ENCODE results near the gene PREX1. TPM values are rescaled to one million over a fixed set of nuclear protein-coding genes. Genes with fewer than 3 reads are reported as not detected.
A peak's percentile ranks its signal among the peaks of the same experiment; 100 is the strongest.

Gene PREX1
- total RNA-seq, 1 experiment from 2014 or later: 9.5 TPM

DNA sequence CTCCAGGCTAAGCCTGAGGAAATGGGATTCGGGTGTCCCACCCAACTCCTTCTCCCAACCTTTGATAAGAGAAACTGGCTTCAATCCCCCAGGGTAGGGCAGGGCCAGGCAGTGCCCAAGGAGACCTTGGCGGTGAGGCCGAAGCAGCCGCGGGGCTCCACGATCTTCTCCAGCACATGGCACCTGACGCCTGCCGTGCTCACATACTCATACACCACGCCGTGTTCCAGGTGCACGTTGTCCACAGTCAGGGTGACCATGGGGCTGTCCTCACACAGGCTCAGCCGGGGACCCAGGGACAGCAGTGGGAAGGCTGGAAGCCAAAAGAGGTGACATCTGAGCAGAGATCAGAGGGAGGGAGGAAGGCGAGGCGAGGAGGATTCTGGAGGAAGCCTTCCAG, 176.5 kb downstream of the PREX1 start:
- H3K4me3 ChIP-seq (ENCODE audit: low read depth, low read length): no peak overlapping the region
- no peaks in the 10 kb centered on the region for H3K27me3 ChIP-seq (replicated peaks; ENCODE audit: control insufficient read depth, insufficient read depth, low read length)
- H3K36me3 ChIP-seq (ENCODE audit: control insufficient read depth, insufficient read depth, low read length): no peaks in the 10 kb centered on the region
- BruUV-seq (replicated peaks): no TSS peak
- DNase-seq: peak in 1 of 2 experiments; percentile 45
- no peak overlapping the region for H3K27ac Mint-ChIP-seq (ENCODE audit: unreplicated experiment)
- H3K27me3 Mint-ChIP-seq (ENCODE audit: insufficient read depth, unreplicated experiment): no peaks in the 10 kb centered on the region
- intact Hi-C loops (cut with micrococcal nuclease; ENCODE audit: unreplicated experiment): no loop called here
- ChIA-PET CTCF (no interaction called here), POLR2A (no interaction called here)
- H3K4me3 Mint-ChIP-seq (ENCODE audit: unreplicated experiment): no peak overlapping the region
- peaks cover 8% of the 10 kb centered on the region for H3K4me1 Mint-ChIP-seq (ENCODE audit: low read depth, unreplicated experiment)
- no peaks in the 10 kb centered on the region for H3K9me3 ChIP-seq
- peaks cover 9% of the 10 kb centered on the region; the same call in 1 of the 2 replicates for H3K4me1 ChIP-seq
- TF ChIP-seq, protein P1, sequence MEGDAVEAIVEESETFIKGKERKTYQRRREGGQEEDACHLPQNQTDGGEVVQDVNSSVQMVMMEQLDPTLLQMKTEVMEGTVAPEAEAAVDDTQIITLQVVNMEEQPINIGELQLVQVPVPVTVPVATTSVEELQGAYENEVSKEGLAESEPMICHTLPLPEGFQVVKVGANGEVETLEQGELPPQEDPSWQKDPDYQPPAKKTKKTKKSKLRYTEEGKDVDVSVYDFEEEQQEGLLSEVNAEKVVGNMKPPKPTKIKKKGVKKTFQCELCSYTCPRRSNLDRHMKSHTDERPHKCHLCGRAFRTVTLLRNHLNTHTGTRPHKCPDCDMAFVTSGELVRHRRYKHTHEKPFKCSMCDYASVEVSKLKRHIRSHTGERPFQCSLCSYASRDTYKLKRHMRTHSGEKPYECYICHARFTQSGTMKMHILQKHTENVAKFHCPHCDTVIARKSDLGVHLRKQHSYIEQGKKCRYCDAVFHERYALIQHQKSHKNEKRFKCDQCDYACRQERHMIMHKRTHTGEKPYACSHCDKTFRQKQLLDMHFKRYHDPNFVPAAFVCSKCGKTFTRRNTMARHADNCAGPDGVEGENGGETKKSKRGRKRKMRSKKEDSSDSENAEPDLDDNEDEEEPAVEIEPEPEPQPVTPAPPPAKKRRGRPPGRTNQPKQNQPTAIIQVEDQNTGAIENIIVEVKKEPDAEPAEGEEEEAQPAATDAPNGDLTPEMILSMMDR (IDR thresholded peaks at IDR 0.05; ENCODE audit: insufficient read depth in 1 of 2, low read depth in 1 of 2, low read length in 1 of 2, severe bottlenecking in 1 of 2, unreplicated experiment in 1 of 2): no peak
- no peaks in the 10 kb centered on the region for H3K9me3 Mint-ChIP-seq (ENCODE audit: unreplicated experiment)
- H3K36me3 Mint-ChIP-seq (ENCODE audit: insufficient read depth, unreplicated experiment): no peaks in the 10 kb centered on the region

DNA sequence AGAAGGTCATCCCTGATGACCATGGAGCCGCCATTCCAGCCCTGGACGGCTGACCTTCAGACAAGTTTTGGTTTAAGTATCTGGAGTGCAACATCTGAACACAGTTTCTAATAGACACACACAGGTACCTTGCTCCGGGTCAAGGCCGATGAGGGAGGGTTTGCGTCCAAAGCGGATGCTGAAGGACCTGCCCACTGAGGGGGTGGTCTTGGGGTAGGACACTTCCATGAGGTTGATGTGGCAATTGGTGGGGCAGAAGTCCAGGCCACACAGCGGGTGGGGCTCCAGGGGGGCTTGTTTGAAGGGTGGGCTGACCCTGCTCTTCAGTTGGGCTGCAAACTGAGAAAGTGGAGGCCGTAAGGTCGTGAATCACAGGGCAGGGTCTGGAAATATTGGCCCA, 177.9 kb downstream of the PREX1 start:
- no peaks in the 10 kb centered on the region for H3K27me3 Mint-ChIP-seq (ENCODE audit: insufficient read depth, unreplicated experiment)
- Histone ChIP-seq H3K9me3 (no peaks in the 10 kb centered on the region), H3K4me3 (ENCODE audit: low read depth, low read length) (no peak overlapping the region), H3K4me1 (peaks cover 9% of the 10 kb centered on the region; the same call in 1 of the 2 replicates), H3K27me3 (replicated peaks; ENCODE audit: control insufficient read depth, insufficient read depth, low read length) (no peaks in the 10 kb centered on the region), H3K36me3 (ENCODE audit: control insufficient read depth, insufficient read depth, low read length) (no peaks in the 10 kb centered on the region)
- TF ChIP-seq, protein P1 (IDR thresholded peaks at IDR 0.05; ENCODE audit: insufficient read depth in 1 of 2, low read depth in 1 of 2, low read length in 1 of 2, severe bottlenecking in 1 of 2, unreplicated experiment in 1 of 2): no peak
- POLR2A ChIA-PET: no interaction called here
- no TSS peak for BruUV-seq (replicated peaks)
- H3K36me3 Mint-ChIP-seq (ENCODE audit: insufficient read depth, unreplicated experiment): no peaks in the 10 kb centered on the region
- no peak overlapping the region for H3K4me3 Mint-ChIP-seq (ENCODE audit: unreplicated experiment)
- no peaks in the 10 kb centered on the region for H3K9me3 Mint-ChIP-seq (ENCODE audit: unreplicated experiment)
- CTCF ChIA-PET: interaction anchor here (4.0 kb wide), 1 partner anchor 8 kb away, joined by 39 read pairs; no protein-coding TSS in a partner anchor
- no peak for DNase-seq
- H3K27ac Mint-ChIP-seq (ENCODE audit: unreplicated experiment): no peak overlapping the region
- intact Hi-C loops (cut with micrococcal nuclease; ENCODE audit: unreplicated experiment): no loop called here
- peaks cover 8% of the 10 kb centered on the region for H3K4me1 Mint-ChIP-seq (ENCODE audit: low read depth, unreplicated experiment)

DNA sequence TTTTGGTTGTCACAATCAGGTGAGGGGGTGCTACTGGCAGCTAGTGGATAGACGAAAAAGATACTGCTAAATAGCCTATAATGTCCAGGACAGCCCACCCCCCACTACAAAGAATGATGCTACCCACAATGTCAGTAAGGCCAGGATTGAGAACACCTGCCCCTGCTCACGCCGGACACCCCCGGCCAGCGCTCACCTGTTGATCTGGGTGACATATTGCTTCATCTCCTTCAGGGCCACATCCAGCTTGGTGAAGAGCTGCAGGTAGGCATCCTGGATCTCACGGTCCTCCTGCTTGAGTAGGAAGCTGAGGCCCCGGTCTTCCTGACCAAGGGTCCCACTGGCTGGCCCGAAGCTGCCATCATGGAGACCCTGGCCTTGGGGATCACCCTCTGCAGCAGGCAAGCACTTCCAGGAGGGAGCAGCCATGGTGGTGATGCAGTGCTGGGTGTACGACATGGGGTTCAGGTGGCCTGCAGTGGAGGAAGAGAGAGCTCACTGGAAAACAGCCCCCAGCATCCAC, 178.6 kb downstream of the PREX1 start:
- no TSS peak for BruUV-seq (replicated peaks)
- ChIA-PET POLR2A (no interaction called here), CTCF (interaction anchor here (4.0 kb wide), 1 partner anchor 8 kb away, joined by 39 read pairs; no protein-coding TSS in a partner anchor)
- H3K27me3 Mint-ChIP-seq (ENCODE audit: insufficient read depth, unreplicated experiment): no peaks in the 10 kb centered on the region
- no peaks in the 10 kb centered on the region for H3K27me3 ChIP-seq (replicated peaks; ENCODE audit: control insufficient read depth, insufficient read depth, low read length)
- TF ChIP-seq, protein P1 (IDR thresholded peaks at IDR 0.05; ENCODE audit: insufficient read depth in 1 of 2, low read depth in 1 of 2, low read length in 1 of 2, severe bottlenecking in 1 of 2, unreplicated experiment in 1 of 2): no peak
- no peak overlapping the region for H3K4me3 ChIP-seq (ENCODE audit: low read depth, low read length)
- H3K36me3 ChIP-seq (ENCODE audit: control insufficient read depth, insufficient read depth, low read length): no peaks in the 10 kb centered on the region
- H3K9me3 Mint-ChIP-seq (ENCODE audit: unreplicated experiment): no peaks in the 10 kb centered on the region
- no peaks in the 10 kb centered on the region for H3K36me3 Mint-ChIP-seq (ENCODE audit: insufficient read depth, unreplicated experiment)
- no peak for DNase-seq
- peaks cover 8% of the 10 kb centered on the region for H3K4me1 Mint-ChIP-seq (ENCODE audit: low read depth, unreplicated experiment)
- no peak overlapping the region for H3K4me3 Mint-ChIP-seq (ENCODE audit: unreplicated experiment)
- no peaks in the 10 kb centered on the region for H3K9me3 ChIP-seq
- H3K27ac Mint-ChIP-seq (ENCODE audit: unreplicated experiment): no peak overlapping the region
- H3K4me1 ChIP-seq: peaks cover 9% of the 10 kb centered on the region; the same call in 1 of the 2 replicates
- intact Hi-C loops (cut with micrococcal nuclease; ENCODE audit: unreplicated experiment): no loop called here

Data from Caco-2 (cell line).